OCI-LY7 (cell line): ENCODE results near the gene PLCXD1. TPM values are rescaled to one million over a fixed set of nuclear protein-coding genes. Genes with fewer than 3 reads are reported as not detected.

Experiments used
- BruUV-seq: library from RNA; stranded (reverse); fragments of 400-500 nt; replicated peaks from 2 replicates; lab custom pipeline; 2021; lab: Mats Ljungman, UMichigan
- CTCF ChIA-PET: fragments of 300-600 bp; sonication (Branson Sonifier 250); formaldehyde crosslinking; loops from one replicate; lab custom pipeline; 2022; ENCODE audit warnings: antibody characterized with exemption; ENCODE audit not compliant: unreplicated experiment; lab: Charles Lee
- POLR2A ChIA-PET: fragments of 300-600 bp; sonication (Branson Sonifier 250); formaldehyde crosslinking; loops from one replicate; lab custom pipeline; 2022; ENCODE audit warnings: antibody characterized with exemption; lab: Charles Lee
- DNase-seq: peaks from one replicate; pipeline ENCODE4 v3.0.0-alpha.2; 2015; ENCODE audit warnings: low spot score
- H2AFZ ChIP-seq: fragments of 200-600 bp; sonication (generic), shearing (Covaris generic); 2 replicates; pipeline ENCODE4 v1.6.1; 2014; ENCODE audit warnings: mild to moderate bottlenecking, antibody characterized with exemption, low read length, moderate library complexity
- H3K27ac ChIP-seq: fragments of 200-600 bp; sonication (generic); 2 replicates; pipeline ENCODE4 v1.5.1; 2014; ENCODE audit warnings: mixed run types, low read depth, mild to moderate bottlenecking, moderate library complexity, low read length, inconsistent platforms; ENCODE audit not compliant: poor library complexity, severe bottlenecking
- H3K36me3 ChIP-seq: fragments of 200-600 bp; sonication (generic); 2 replicates; pipeline ENCODE4 v1.6.1; 2014; ENCODE audit warnings: mild to moderate bottlenecking, antibody characterized with exemption, low read length, moderate library complexity, mixed read lengths; ENCODE audit not compliant: insufficient read depth
- H3K4me1 ChIP-seq: fragments of 200-600 bp; sonication (generic); 2 replicates; pipeline ENCODE4 v1.5.1; 2014; ENCODE audit warnings: mild to moderate bottlenecking, low read length; ENCODE audit not compliant: insufficient read depth, poor library complexity, severe bottlenecking
- H3K4me2 ChIP-seq: fragments of 200-600 bp; sonication (generic); 2 replicates; pipeline ENCODE4 v1.6.1; 2014; ENCODE audit warnings: mild to moderate bottlenecking, low read length
- H3K4me3 ChIP-seq: fragments of 200-600 bp; sonication (generic); 2 replicates; pipeline ENCODE4 v1.5.1; 2014; ENCODE audit warnings: mild to moderate bottlenecking, low read depth, low read length; ENCODE audit not compliant: poor library complexity, severe bottlenecking
- H3K79me2 ChIP-seq: fragments of 200-600 bp; sonication (generic); 2 replicates; pipeline ENCODE4 v1.6.1; 2016; ENCODE audit warnings: low read depth, mild to moderate bottlenecking, low read length, moderate library complexity, mixed read lengths; ENCODE audit not compliant: insufficient read depth
- H3K9me2 ChIP-seq: fragments of 200-600 bp; sonication (generic); 2 replicates; pipeline ENCODE4 v1.6.1; 2016; ENCODE audit warnings: mild to moderate bottlenecking, low read length, mixed read lengths; ENCODE audit not compliant: insufficient read depth
- H3K9me3 ChIP-seq: fragments of 200-600 bp; sonication (generic); 2 replicates; pipeline ENCODE4 v1.6.1; 2014; ENCODE audit warnings: mild to moderate bottlenecking, mixed run types, low read length, mixed read lengths
- H4K20me1 ChIP-seq: fragments of 200-600 bp; sonication (generic); 2 replicates; pipeline ENCODE4 v1.6.1; 2014; ENCODE audit warnings: mild to moderate bottlenecking, antibody characterized with exemption, low read length, moderate library complexity, mixed read lengths; ENCODE audit not compliant: insufficient read depth
- EZH2phosphoT487 ChIP-seq: fragments of 200-600 bp; sonication (generic); IDR thresholded peaks from 2 replicates; pipeline ENCODE4 v1.6.1; 2018; ENCODE audit warnings: low read depth, borderline replicate concordance, mild to moderate bottlenecking, mixed run types, antibody characterized with exemption, low read length, moderate library complexity, mixed read lengths
- intact Hi-C: fragments of 100-400 bp; cut with micrococcal nuclease; formaldehyde crosslinking; loops from one replicate; pipeline ENCODE4 v1.10.0; 2022; ENCODE audit not compliant: unreplicated experiment
- total RNA-seq, 2 experiments: library from RNA; depleted of rRNA in 1 of 2; stranded (reverse); fragments of >200 nt in 1 of 2; shearing (Covaris generic) in 1 of 2; gene quantifications; 2 replicates each; pipeline ENCODE4 v1.2.3, GENCODE V29; 2014 to 2022
- TF ChIP-seq, protein P1 (sequence below): fragments of 200-600 bp; sonication (generic); conservative IDR thresholded peaks from 2 replicates; pipeline ENCODE4 v1.5.1; 2014; ENCODE audit warnings: mild to moderate bottlenecking, antibody characterized with exemption, low read length, moderate library complexity, mixed read lengths

Gene PLCXD1
- total RNA-seq, 2 experiments from 2014 or later = 86.0 to 133 TPM

DNA sequence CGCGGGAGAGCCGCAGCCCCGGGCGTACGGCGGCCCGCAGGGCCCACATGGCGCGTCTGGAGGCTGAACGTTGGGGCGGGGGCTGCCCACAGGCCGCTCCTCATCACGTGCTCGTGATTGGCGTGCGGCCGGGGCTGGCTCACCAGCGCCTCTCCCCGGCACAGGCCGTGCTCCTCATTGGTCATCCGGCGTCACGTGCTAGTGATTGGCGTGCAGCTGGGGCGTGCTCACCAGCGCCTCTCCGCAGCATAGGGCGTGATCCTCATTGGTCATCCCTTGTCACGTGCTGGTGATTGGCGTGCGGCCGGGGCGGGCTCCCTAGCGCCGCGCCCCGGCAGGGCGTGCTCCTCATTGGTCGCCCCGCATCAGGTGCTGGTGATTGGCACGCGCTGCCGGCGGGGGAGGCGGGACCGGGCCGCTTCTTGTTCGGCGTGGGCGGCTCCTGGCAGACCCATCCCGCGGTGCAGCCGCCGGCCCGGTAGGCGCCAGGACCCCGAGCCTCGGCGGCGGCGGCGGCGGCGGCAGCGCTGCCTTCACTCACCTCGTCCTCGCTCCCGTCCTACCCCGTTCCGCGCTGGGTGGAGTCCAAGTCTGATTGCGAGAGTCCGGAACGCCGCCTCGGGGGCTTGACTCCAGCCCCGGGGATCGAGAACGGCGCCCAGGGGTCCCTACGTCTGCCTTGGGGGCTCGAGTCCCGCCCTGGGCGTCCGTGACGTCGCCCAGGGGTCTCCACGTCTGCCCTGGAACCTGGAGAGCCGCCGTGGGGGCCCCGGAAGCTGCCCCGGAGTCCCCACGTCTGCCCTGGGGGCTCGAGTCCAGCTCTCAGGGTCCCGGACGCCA is 37.8 kb downstream of the PLCXD1 start, which contains the start of gene GTPBP6:
TSS of gene GTPBP6 (minus strand) at position 58 of the 840 bp plus-strand sequence. CDS start at position 49, 9 bp downstream.
- H3K27ac ChIP-seq = peak within 1 kb of the TSS; percentile 76
- no TSS peak for BruUV-seq
- H3K79me2 ChIP-seq = peaks cover 6% of the 10 kb centered on the region; the same call in 1 of the 2 replicates
- POLR2A ChIA-PET = no interaction called here
- H4K20me1 ChIP-seq = no peaks in the 10 kb centered on the region; the same call in 1 of the 2 replicates
- peak within 1 kb of the TSS; percentile 95 for H3K4me2 ChIP-seq
- CTCF ChIA-PET = no interaction called here
- H2AFZ ChIP-seq = peak within 1 kb of the TSS; percentile 24; the same call in 1 of the 2 replicates
- H3K36me3 ChIP-seq = peaks cover 28% of the 10 kb centered on the region
- peak; percentile 100 for DNase-seq
- H3K4me1 ChIP-seq = peaks cover 19% of the 10 kb centered on the region
- no peak for TF ChIP-seq EZH2phosphoT487
- TF ChIP-seq, protein P1, sequence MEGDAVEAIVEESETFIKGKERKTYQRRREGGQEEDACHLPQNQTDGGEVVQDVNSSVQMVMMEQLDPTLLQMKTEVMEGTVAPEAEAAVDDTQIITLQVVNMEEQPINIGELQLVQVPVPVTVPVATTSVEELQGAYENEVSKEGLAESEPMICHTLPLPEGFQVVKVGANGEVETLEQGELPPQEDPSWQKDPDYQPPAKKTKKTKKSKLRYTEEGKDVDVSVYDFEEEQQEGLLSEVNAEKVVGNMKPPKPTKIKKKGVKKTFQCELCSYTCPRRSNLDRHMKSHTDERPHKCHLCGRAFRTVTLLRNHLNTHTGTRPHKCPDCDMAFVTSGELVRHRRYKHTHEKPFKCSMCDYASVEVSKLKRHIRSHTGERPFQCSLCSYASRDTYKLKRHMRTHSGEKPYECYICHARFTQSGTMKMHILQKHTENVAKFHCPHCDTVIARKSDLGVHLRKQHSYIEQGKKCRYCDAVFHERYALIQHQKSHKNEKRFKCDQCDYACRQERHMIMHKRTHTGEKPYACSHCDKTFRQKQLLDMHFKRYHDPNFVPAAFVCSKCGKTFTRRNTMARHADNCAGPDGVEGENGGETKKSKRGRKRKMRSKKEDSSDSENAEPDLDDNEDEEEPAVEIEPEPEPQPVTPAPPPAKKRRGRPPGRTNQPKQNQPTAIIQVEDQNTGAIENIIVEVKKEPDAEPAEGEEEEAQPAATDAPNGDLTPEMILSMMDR = no peak
- no peaks in the 10 kb centered on the region for H3K9me2 ChIP-seq
- H3K9me3 ChIP-seq = no peaks in the 10 kb centered on the region
- intact Hi-C loops = loop anchor here (1.0 kb wide), 2 partner anchors 36 to 53 kb away; no protein-coding TSS in a partner anchor
- H3K4me3 ChIP-seq = peak within 1 kb of the TSS; percentile 93

DNA sequence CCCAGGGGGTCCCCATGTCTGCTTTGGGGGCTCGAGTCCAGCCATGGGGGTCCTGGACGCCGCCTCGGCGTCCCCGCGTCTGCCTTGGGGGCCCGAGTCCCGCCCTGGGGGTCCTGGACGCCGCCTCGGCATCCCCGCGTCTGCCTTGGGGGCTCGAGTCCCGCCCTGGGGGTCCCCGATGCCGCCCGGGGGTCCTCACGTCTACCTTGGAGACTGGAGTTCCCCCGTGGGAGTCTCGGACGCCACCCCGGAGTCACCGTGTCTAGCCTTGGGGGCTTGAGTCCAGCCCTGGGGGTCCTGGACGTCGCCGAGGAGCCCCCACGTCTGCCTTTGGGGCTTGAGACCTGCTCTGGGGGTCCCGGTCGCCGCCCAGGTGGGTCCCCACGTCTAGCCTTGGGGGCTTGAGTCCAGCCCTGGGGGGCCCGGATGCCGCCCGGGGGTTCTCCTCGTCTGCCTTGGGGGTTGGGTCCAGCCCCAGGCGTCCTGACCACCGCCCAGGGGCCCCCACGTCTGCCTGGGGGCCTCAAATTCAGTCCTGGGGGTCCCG is 38.5 kb downstream of the PLCXD1 start:
- H3K9me3 ChIP-seq = no peaks in the 10 kb centered on the region
- no peak for TF ChIP-seq EZH2phosphoT487
- TF ChIP-seq, protein P1 = no peak
- H3K27ac ChIP-seq = peak overlapping the region; percentile 45
- H3K4me1 ChIP-seq = peaks cover 19% of the 10 kb centered on the region
- ChIA-PET CTCF (no interaction called here), POLR2A (no interaction called here)
- 0 out of 2 replicates have a peak overlapping the region, but pooled peaks have one; percentile 24 for H2AFZ ChIP-seq
- intact Hi-C loops = no loop called here
- H3K4me3 ChIP-seq = peak overlapping the region; percentile 93
- H4K20me1 ChIP-seq = no peaks in the 10 kb centered on the region; the same call in 1 of the 2 replicates
- peaks cover 23% of the 10 kb centered on the region for H3K36me3 ChIP-seq
- no peaks in the 10 kb centered on the region for H3K9me2 ChIP-seq
- H3K4me2 ChIP-seq = peak overlapping the region; percentile 95
- peaks cover 6% of the 10 kb centered on the region; the same call in 1 of the 2 replicates for H3K79me2 ChIP-seq
- BruUV-seq = no TSS peak
- no peak for DNase-seq
